Vagina (tissue), 2 donors: ENCODE results near the gene HECW1. TPM values are rescaled to one million over a fixed set of nuclear protein-coding genes. Genes with fewer than 3 reads are reported as not detected.

Source experiments
- DNase-seq, 2 donors: peaks; one replicate each; pipeline ENCODE4 v3.0.0-alpha.2; 2017; ENCODE audit errors: extremely low spot score in 2 of 2
- H3K27ac ChIP-seq: fragments of 200-600 bp; sonication (generic); one replicate; pipeline ENCODE4 v1.5.1; 2019
- H3K27me3 ChIP-seq: fragments of 200-600 bp; sonication (generic); one replicate; pipeline ENCODE4 v1.5.1; 2019
- H3K36me3 ChIP-seq, 2 donors: fragments of 200-600 bp; sonication (generic); one replicate each; pipeline ENCODE4 v1.5.1; 2017 to 2019
- H3K4me1 ChIP-seq: fragments of 200-600 bp; sonication (generic); one replicate; pipeline ENCODE4 v1.5.1; 2019
- H3K4me3 ChIP-seq, 2 donors: fragments of 200-600 bp; sonication (generic); 1 replicate in 1 of 2; 2 replicates in 1 of 2; pipeline ENCODE4 v1.5.1; 2016 to 2019
- H3K9me3 ChIP-seq: fragments of 200-600 bp; sonication (generic); one replicate; pipeline ENCODE4 v1.5.1; 2019
- POLR2A ChIP-seq, 2 donors: fragments of 450-650 bp; IDR thresholded peaks; one replicate each; pipeline ENCODE4 v1.6.1; 2017; ENCODE audit warnings: antibody characterized with exemption in 2 of 2, mild to moderate bottlenecking in 2 of 2, moderate library complexity in 2 of 2
- POLR2AphosphoS5 ChIP-seq, 2 donors: sonication (generic); formaldehyde crosslinking; IDR thresholded peaks; one replicate each; pipeline ENCODE4 v1.9.0; 2017; ENCODE audit warnings: antibody characterized with exemption in 2 of 2, mild to moderate bottlenecking in 2 of 2, low read depth in 1 of 2; ENCODE audit not compliant: insufficient read depth in 1 of 2
- intact Hi-C: fragments of 100-400 bp; cut with DNase I; formaldehyde crosslinking; loops from one replicate; pipeline ENCODE4 v1.15.1; 2023
- total RNA-seq: library from RNA; depleted of rRNA; stranded (reverse); fragments of >200 nt; gene quantifications from one replicate; pipeline ENCODE4 v1.2.3, GENCODE V29; 2016
- TF ChIP-seq, protein P1 (sequence below), 3 experiments: fragments of 450-650 bp in 2 of 3; fragments of 200-600 bp in 1 of 3; sonication (generic) in 1 of 3; IDR thresholded peaks; one replicate each; pipeline ENCODE4 v1.5.1; 2017 to 2019; ENCODE audit warnings: antibody characterized with exemption in 3 of 3, mild to moderate bottlenecking in 2 of 3, moderate library complexity in 2 of 3

The HECW1 gene
- total RNA-seq, 1 donor from 2014 or later = 2.5 TPM

DNA sequence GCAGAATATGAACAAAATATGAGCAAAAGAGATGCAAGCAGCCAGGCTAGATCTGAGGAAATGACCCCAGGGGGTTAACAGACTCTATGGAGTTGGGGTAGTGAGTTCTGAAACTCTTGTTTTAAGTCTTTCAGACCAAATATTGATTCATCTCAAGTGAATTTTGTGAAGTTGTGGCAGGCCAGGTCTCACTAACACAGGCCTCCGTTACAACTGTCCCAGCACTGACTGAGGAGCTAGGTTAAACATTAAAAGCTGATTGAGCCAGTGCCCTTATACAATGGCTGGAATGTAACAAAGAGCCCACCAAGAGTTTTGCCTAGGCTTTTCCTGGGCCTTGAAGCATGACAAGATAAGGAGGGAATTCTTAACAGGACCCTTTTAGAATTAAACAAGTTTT lies 278.1 kb downstream of the HECW1 start:
- Histone ChIP-seq H3K4me3 (no peak overlapping the region), H3K27ac (no peak overlapping the region), H3K4me1 (no peaks in the 10 kb centered on the region), H3K36me3 (no peaks in the 10 kb centered on the region), H3K9me3 (no peaks in the 10 kb centered on the region), H3K27me3 (no peaks in the 10 kb centered on the region)
- TF ChIP-seq, protein P1, sequence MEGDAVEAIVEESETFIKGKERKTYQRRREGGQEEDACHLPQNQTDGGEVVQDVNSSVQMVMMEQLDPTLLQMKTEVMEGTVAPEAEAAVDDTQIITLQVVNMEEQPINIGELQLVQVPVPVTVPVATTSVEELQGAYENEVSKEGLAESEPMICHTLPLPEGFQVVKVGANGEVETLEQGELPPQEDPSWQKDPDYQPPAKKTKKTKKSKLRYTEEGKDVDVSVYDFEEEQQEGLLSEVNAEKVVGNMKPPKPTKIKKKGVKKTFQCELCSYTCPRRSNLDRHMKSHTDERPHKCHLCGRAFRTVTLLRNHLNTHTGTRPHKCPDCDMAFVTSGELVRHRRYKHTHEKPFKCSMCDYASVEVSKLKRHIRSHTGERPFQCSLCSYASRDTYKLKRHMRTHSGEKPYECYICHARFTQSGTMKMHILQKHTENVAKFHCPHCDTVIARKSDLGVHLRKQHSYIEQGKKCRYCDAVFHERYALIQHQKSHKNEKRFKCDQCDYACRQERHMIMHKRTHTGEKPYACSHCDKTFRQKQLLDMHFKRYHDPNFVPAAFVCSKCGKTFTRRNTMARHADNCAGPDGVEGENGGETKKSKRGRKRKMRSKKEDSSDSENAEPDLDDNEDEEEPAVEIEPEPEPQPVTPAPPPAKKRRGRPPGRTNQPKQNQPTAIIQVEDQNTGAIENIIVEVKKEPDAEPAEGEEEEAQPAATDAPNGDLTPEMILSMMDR (IDR thresholded peaks at IDR 0.05) = no peak
- TF ChIP-seq POLR2A (IDR thresholded peaks at IDR 0.05) = no peak
- no peak for TF ChIP-seq POLR2AphosphoS5 (IDR thresholded peaks at IDR 0.05; ENCODE audit: insufficient read depth in 1 of 2, low read depth in 1 of 2)
- intact Hi-C loops = loop anchor here (5.0 kb wide), 1 partner anchor 1127 kb away; no protein-coding TSS in a partner anchor
- DNase-seq = no peak

DNA sequence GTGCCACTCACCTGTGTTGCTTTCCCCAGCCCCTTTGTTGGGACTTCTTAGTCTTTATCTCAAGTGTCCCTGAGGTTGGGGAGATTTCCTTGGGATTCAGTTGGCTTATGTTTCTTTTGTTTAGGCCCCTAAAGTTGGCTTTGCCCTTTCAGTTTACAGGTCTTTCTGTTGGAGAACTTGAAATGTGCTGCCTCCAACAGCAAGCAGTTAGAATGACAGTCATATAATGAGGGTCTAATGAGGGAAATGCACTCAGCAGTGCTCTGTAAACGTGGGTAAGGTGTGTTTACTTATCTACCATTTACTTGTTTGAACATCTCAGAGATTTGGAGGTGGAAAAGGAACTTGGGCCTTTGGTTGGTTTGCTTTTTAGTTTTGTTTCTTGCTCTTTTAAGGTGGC lies 279.1 kb downstream of the HECW1 start:
- H3K4me3 ChIP-seq = no peak overlapping the region
- no peaks in the 10 kb centered on the region for H3K4me1 ChIP-seq
- TF ChIP-seq POLR2AphosphoS5 (IDR thresholded peaks at IDR 0.05; ENCODE audit: insufficient read depth in 1 of 2, low read depth in 1 of 2) (no peak), POLR2A (IDR thresholded peaks at IDR 0.05) (no peak)
- TF ChIP-seq, protein P1 (IDR thresholded peaks at IDR 0.05) = no peak
- no peak for DNase-seq
- H3K36me3 ChIP-seq = no peaks in the 10 kb centered on the region
- no peaks in the 10 kb centered on the region for H3K9me3 ChIP-seq
- intact Hi-C loops = loop anchor here (5.0 kb wide), 1 partner anchor 1126 kb away; no protein-coding TSS in a partner anchor
- no peaks in the 10 kb centered on the region for H3K27me3 ChIP-seq
- no peak overlapping the region for H3K27ac ChIP-seq

DNA sequence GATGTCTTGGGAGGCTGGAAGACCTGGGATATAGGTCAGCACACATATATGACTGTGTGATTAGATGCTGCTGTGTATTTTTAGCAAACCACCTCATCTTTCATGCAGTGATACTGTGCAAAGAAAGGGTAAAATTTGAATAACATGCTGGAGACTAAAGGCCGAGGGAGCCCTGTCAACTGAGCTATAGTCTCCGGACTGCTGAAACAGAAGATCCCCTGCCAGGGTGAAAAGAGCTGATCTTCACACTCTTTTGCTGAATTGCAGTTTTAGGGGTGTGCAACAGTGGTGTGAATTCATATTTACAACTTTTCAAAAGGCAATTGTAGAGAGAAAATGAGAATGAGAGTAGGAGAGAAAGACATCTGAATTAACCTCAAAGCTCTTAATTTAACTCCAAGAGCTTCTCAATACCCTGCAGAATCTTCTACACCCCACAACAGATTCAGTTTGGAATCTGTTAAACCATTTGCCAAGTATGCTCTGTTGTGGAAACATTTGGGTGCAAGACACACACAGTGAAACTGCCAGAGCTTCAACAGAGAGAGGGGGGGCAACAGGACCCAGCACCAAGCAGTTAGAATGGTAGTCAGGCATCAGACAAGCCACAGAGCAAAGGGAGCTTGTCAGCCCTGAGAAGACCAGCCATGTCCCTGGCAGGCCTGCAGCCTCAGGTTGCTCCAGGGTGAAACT lies 280.3 kb downstream of the HECW1 start:
- TF ChIP-seq POLR2AphosphoS5 (IDR thresholded peaks at IDR 0.05; ENCODE audit: insufficient read depth in 1 of 2, low read depth in 1 of 2) = no peak
- TF ChIP-seq, protein P1 (IDR thresholded peaks at IDR 0.05) = no peak
- TF ChIP-seq POLR2A (IDR thresholded peaks at IDR 0.05) = no peak
- intact Hi-C loops = loop anchor here (5.0 kb wide), 1 partner anchor 1125 kb away; no protein-coding TSS in a partner anchor
- DNase-seq = no peak

DNA sequence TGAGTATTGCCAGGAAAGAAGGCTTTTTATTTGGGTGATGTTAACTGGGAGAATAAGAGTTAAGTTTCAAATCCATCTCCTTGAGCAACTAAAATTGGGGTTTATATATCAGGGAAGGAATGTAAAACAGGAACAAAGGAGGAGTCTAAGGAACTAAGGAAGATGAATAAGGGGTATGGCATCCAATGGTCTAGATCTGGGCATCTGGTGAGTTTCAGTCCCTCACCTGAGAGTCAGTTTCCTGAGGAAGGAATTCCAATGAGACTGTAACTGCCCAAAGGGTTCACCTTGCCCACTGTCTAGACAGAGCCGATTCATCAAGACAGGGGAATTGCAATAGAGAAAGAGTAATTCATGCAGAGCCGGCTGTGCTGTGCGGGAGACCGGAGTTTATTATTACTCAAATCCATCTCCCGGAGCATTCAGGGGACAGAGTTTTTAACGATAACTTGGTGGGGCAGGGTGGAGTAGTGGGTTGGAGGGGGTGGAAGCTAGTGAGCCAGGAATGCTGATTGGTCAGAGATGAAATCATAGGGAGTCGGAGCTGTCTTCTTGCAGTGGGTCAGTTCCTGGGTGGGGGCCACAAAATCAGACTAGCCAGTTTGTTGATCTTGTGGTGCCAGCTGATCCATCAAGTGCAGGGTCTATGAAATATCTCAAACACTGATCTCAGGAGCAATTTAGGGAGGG lies 282.1 kb downstream of the HECW1 start:
- H3K27ac ChIP-seq = no peak overlapping the region
- intact Hi-C loops = loop anchor here (5.0 kb wide), 1 partner anchor 1123 kb away; no protein-coding TSS in a partner anchor
- no peaks in the 10 kb centered on the region for H3K4me1 ChIP-seq
- H3K9me3 ChIP-seq = no peaks in the 10 kb centered on the region
- no peak for DNase-seq
- no peaks in the 10 kb centered on the region for H3K36me3 ChIP-seq
- no peak for TF ChIP-seq POLR2A (IDR thresholded peaks at IDR 0.05)
- TF ChIP-seq, protein P1 (IDR thresholded peaks at IDR 0.05) = no peak
- no peak for TF ChIP-seq POLR2AphosphoS5 (IDR thresholded peaks at IDR 0.05; ENCODE audit: insufficient read depth in 1 of 2, low read depth in 1 of 2)
- H3K27me3 ChIP-seq = no peaks in the 10 kb centered on the region
- no peak overlapping the region for H3K4me3 ChIP-seq

More for the DNA sequence above, 280.3 kb downstream of the HECW1 start:
- no peaks in the 10 kb centered on the region for H3K36me3 ChIP-seq
- no peaks in the 10 kb centered on the region for H3K27me3 ChIP-seq
- H3K4me3 ChIP-seq = no peak overlapping the region
- no peak overlapping the region for H3K27ac ChIP-seq
- H3K4me1 ChIP-seq = no peaks in the 10 kb centered on the region
- no peaks in the 10 kb centered on the region for H3K9me3 ChIP-seq

DNA sequence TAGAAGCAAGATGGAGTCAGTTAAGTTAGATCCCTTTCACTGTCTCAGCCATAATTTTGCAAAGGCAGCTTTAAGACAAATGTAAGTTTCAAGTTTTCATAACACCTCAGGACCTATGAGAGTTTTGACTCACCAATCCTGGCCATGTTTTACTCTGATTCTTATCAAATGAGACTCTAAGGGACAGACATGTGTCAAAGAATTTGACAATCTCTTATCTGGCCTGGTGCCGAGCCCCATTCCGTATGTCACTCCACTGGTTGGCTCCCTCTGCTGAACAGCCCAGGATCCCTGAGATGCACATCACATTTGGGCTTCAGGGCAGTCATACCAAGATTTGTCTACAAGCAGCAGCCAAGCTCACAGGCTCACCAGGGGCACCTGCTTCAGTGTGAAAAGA lies 282.9 kb downstream of the HECW1 start:
- no peaks in the 10 kb centered on the region for H3K36me3 ChIP-seq
- intact Hi-C loops = no loop called here
- H3K4me3 ChIP-seq = no peak overlapping the region
- DNase-seq = no peak
- TF ChIP-seq, protein P1 (IDR thresholded peaks at IDR 0.05) = no peak
- TF ChIP-seq POLR2A (IDR thresholded peaks at IDR 0.05) (no peak), POLR2AphosphoS5 (IDR thresholded peaks at IDR 0.05; ENCODE audit: insufficient read depth in 1 of 2, low read depth in 1 of 2) (no peak)
- H3K27ac ChIP-seq = no peak overlapping the region
- no peaks in the 10 kb centered on the region for H3K9me3 ChIP-seq
- H3K27me3 ChIP-seq = no peaks in the 10 kb centered on the region
- H3K4me1 ChIP-seq = no peaks in the 10 kb centered on the region
